IMR-90 (cell line): ENCODE measurements around the gene KLHL12. TPM values are rescaled to one million over a fixed set of nuclear protein-coding genes. Genes with fewer than 3 reads are reported as not detected.

Source experiments
- ATAC-seq: fragments of 200-7000 bp; cut with Tn5 transposase; 2 replicates; pipeline ENCODE4 v1.9.1; 2020; ENCODE audit warnings: low read depth, mild to moderate bottlenecking, moderate library complexity
- BruUV-seq: library from RNA; stranded (reverse); fragments of 400-500 nt; replicated peaks from 2 replicates; lab custom pipeline; 2021; lab: Mats Ljungman, UMichigan
- CTCF ChIA-PET: fragments of 300-600 bp; formaldehyde crosslinking; extraction: SDS; loops from one replicate; lab custom pipeline; 2021; ENCODE audit warnings: antibody characterized with exemption; lab: Yijun Ruan, JAX
- POLR2A ChIA-PET: fragments of 300-600 bp; sonication (Branson Sonifier 250); formaldehyde crosslinking; loops from one replicate; lab custom pipeline; 2022; ENCODE audit warnings: antibody characterized with exemption; ENCODE audit not compliant: unreplicated experiment; lab: Charles Lee
- DNase-seq: peaks from one replicate; pipeline ENCODE4 v3.0.0; 2013
- H2AFZ ChIP-seq: replicated peaks from 2 replicates; pipeline ENCODE3; 2013; ENCODE audit warnings: low read length, mild to moderate bottlenecking; ENCODE audit not compliant: poor library complexity
- H2AK5ac ChIP-seq: 2 replicates; pipeline ENCODE4 v1.6.1; 2013; ENCODE audit warnings: low read depth, low read length, inconsistent platforms
- H2AK9ac ChIP-seq: replicated peaks from 2 replicates; pipeline ENCODE3; 2013; ENCODE audit warnings: mild to moderate bottlenecking, low read depth, low read length, moderate library complexity; ENCODE audit not compliant: poor library complexity
- H2BK120ac ChIP-seq: 2 replicates; pipeline ENCODE4 v1.6.1; 2013; ENCODE audit warnings: low read depth, low read length, inconsistent platforms
- H2BK15ac ChIP-seq: 3 replicates; pipeline ENCODE4 v1.6.1; 2013; ENCODE audit warnings: low read depth, low read length, inconsistent platforms
- H2BK20ac ChIP-seq: 2 replicates; pipeline ENCODE4 v1.6.1; 2013; ENCODE audit warnings: low read depth, mild to moderate bottlenecking, inconsistent platforms, low read length, moderate library complexity
- H2BK5ac ChIP-seq: 2 replicates; pipeline ENCODE4 v1.6.1; 2013; ENCODE audit warnings: mild to moderate bottlenecking, low read depth, low read length, inconsistent platforms; ENCODE audit not compliant: poor library complexity, severe bottlenecking
- H3K14ac ChIP-seq: replicated peaks from 2 replicates; pipeline ENCODE4 v1.6.1; 2013; ENCODE audit warnings: low read depth, low read length, inconsistent platforms
- H3K18ac ChIP-seq: 2 replicates; pipeline ENCODE4 v1.6.1; 2013; ENCODE audit warnings: low read depth, low read length, control low read depth
- H3K23ac ChIP-seq: 2 replicates; pipeline ENCODE4 v1.6.1; 2013; ENCODE audit warnings: low read depth, low read length, inconsistent platforms
- H3K27ac ChIP-seq: 2 replicates; pipeline ENCODE4 v1.5.1; 2013; ENCODE audit warnings: mild to moderate bottlenecking, control low read depth, low read length; ENCODE audit not compliant: insufficient read depth
- H3K27me3 ChIP-seq: 2 replicates; pipeline ENCODE4 v1.6.1; 2013; ENCODE audit warnings: low read length; ENCODE audit not compliant: control insufficient read depth, insufficient read depth
- H3K36me3 ChIP-seq: 2 replicates; pipeline ENCODE4 v1.6.1; 2013; ENCODE audit warnings: low read length, mixed read lengths; ENCODE audit not compliant: control insufficient read depth, insufficient read depth
- H3K4ac ChIP-seq: 2 replicates; pipeline ENCODE4 v1.6.1; 2013; ENCODE audit warnings: low read depth, low read length, inconsistent platforms
- H3K4me1 ChIP-seq: 2 replicates; pipeline ENCODE4 v1.6.1; 2013; ENCODE audit warnings: low read length, mixed read lengths; ENCODE audit not compliant: control insufficient read depth, insufficient read depth
- H3K4me2 ChIP-seq: 2 replicates; pipeline ENCODE4 v1.6.1; 2013; ENCODE audit warnings: low read depth, mild to moderate bottlenecking, control low read depth, low read length, moderate library complexity
- H3K4me3 ChIP-seq: 2 replicates; pipeline ENCODE4 v1.5.1; 2013; ENCODE audit warnings: low read depth, mild to moderate bottlenecking, control low read depth, low read length, moderate library complexity; ENCODE audit not compliant: insufficient read depth
- H3K56ac ChIP-seq: 2 replicates; pipeline ENCODE4 v1.6.1; 2013; ENCODE audit warnings: low read length, inconsistent platforms; ENCODE audit not compliant: insufficient read depth; ENCODE audit errors: extremely low read depth
- H3K79me1 ChIP-seq, 2 experiments: 2 replicates each; pipeline ENCODE4 v1.6.1; 2013; ENCODE audit warnings: low read length in 2 of 2, inconsistent platforms in 1 of 2, low read depth in 1 of 2
- H3K9ac ChIP-seq: 2 replicates; pipeline ENCODE4 v1.6.1; 2013; ENCODE audit warnings: low read depth, low read length, control low read depth
- H3K9me1 ChIP-seq: 2 replicates; pipeline ENCODE4 v1.6.1; 2013; ENCODE audit warnings: low read length, inconsistent platforms; ENCODE audit not compliant: insufficient read depth
- H3K9me3 ChIP-seq: 2 replicates; pipeline ENCODE4 v1.6.1; 2013; ENCODE audit warnings: low read length; ENCODE audit not compliant: control insufficient read depth, insufficient read depth
- H4K20me1 ChIP-seq: 2 replicates; pipeline ENCODE4 v1.6.1; 2013; ENCODE audit warnings: low read length, inconsistent platforms; ENCODE audit not compliant: insufficient read depth
- H4K5ac ChIP-seq: 2 replicates; pipeline ENCODE4 v1.6.1; 2013; ENCODE audit warnings: mild to moderate bottlenecking, low read depth, low read length, control low read depth
- H4K8ac ChIP-seq, 2 experiments: 2 replicates each; pipeline ENCODE4 v1.6.1; 2013; ENCODE audit warnings: low read depth in 2 of 2, low read length in 2 of 2, control low read depth in 1 of 2, inconsistent platforms in 1 of 2
- H4K91ac ChIP-seq: 2 replicates; pipeline ENCODE4 v1.6.1; 2013; ENCODE audit warnings: low read depth, low read length, inconsistent platforms; ENCODE audit not compliant: insufficient read depth
- BHLHE40 ChIP-seq: fragments of 150-350 bp; IDR thresholded peaks from 2 replicates; pipeline ENCODE4 v1.6.1; 2016; ENCODE audit warnings: mild to moderate bottlenecking, low read depth, low read length
- CEBPB ChIP-seq: IDR thresholded peaks from 2 replicates; pipeline ENCODE4 v1.6.1; 2012; ENCODE audit warnings: low read depth, low read length, improper control_type of control experiment
- CHD1 ChIP-seq: IDR thresholded peaks from 2 replicates; pipeline ENCODE4 v1.6.1; 2012; ENCODE audit warnings: low read depth, low read length, improper control_type of control experiment
- FOS ChIP-seq: fragments of 150-350 bp; IDR thresholded peaks from 2 replicates; pipeline ENCODE4 v1.6.1; 2016; ENCODE audit warnings: low read depth, low read length
- MAFK ChIP-seq: IDR thresholded peaks from 2 replicates; pipeline ENCODE4 v1.6.1; 2012; ENCODE audit warnings: low read depth, low read length, improper control_type of control experiment
- MAZ ChIP-seq: IDR thresholded peaks from 2 replicates; pipeline ENCODE4 v1.6.1; 2012; ENCODE audit warnings: low read depth, mild to moderate bottlenecking, low read length, improper control_type of control experiment, moderate library complexity, borderline replicate concordance
- MXI1 ChIP-seq: IDR thresholded peaks from 2 replicates; pipeline ENCODE4 v1.6.1; 2012; ENCODE audit warnings: low read depth, mild to moderate bottlenecking, low read length, moderate library complexity, borderline replicate concordance
- NFE2L2 ChIP-seq: fragments of 150-350 bp; IDR thresholded peaks from 2 replicates; pipeline ENCODE4 v1.6.1; 2016; ENCODE audit warnings: low read depth, mild to moderate bottlenecking, low read length
- POLR2A ChIP-seq: IDR thresholded peaks from 2 replicates; pipeline ENCODE4 v1.6.1; 2012; ENCODE audit warnings: mild to moderate bottlenecking, low read depth, low read length
- RAD21 ChIP-seq: IDR thresholded peaks from 2 replicates; pipeline ENCODE4 v1.6.1; 2012; ENCODE audit warnings: low read length, improper control_type of control experiment
- RCOR1 ChIP-seq: IDR thresholded peaks from 2 replicates; pipeline ENCODE4 v1.6.1; 2012; ENCODE audit warnings: mild to moderate bottlenecking, low read length, improper control_type of control experiment; ENCODE audit not compliant: insufficient replicate concordance
- RFX5 ChIP-seq: IDR thresholded peaks from 2 replicates; pipeline ENCODE4 v1.8.0; 2012; ENCODE audit warnings: low read depth, mild to moderate bottlenecking, low read length, moderate library complexity
- SMC3 ChIP-seq: fragments of 150-350 bp; IDR thresholded peaks from 2 replicates; pipeline ENCODE4 v1.6.1; 2016; ENCODE audit warnings: low read depth, mild to moderate bottlenecking, antibody characterized with exemption, low read length, moderate library complexity
- WGBS, 2 experiments: methylation state at CpG; one replicate each; pipeline versions ENCODE4 v1.1.5 to v1.1.7; 2013; ENCODE audit warnings: missing lambda C conversion rate in 2 of 2; ENCODE audit not compliant: insufficient read length in 1 of 2; ENCODE audit errors: extremely low coverage in 2 of 2; 5-methylcytosine and 5-hydroxymethylcytosine counted together
- dilution Hi-C: fragments of 300-500 bp; cut with HindIII; formaldehyde crosslinking; loops from one replicate; pipeline ENCODE4 v1.14.3; 2018; ENCODE audit warnings: low sequenced_read_pairs; ENCODE audit not compliant: unreplicated experiment
- in situ Hi-C: fragments of 300-500 bp; cut with MboI; formaldehyde crosslinking; loops from 3 replicates; pipeline ENCODE4 v1.14.3; 2019; ENCODE audit warnings: low sequenced_read_pairs, inconsistent platforms, mixed read lengths
- intact Hi-C: fragments of 100-400 bp; cut with micrococcal nuclease; formaldehyde crosslinking; loops from 2 replicates; pipeline ENCODE4 v1.10.0; 2022
- polyA plus RNA-seq, 3 experiments: library from polyadenylated mRNA; depleted of rRNA; stranded (reverse); fragments of >200 nt; gene quantifications; 2 replicates each; pipeline ENCODE4 v1.2.3, GENCODE V29; 2012; ENCODE audit warnings: low replicate concordance in 1 of 3
- total RNA-seq: library from RNA; depleted of rRNA; stranded (reverse); fragments of >200 nt; gene quantifications from 2 replicates; pipeline ENCODE4 v1.2.3, GENCODE V29; 2012
- TF ChIP-seq, protein P1 (sequence below): fragments of 150-350 bp; IDR thresholded peaks from 2 replicates; pipeline ENCODE4 v1.6.1; 2017; ENCODE audit warnings: mild to moderate bottlenecking, antibody characterized with exemption, low read length, low read depth
- TF ChIP-seq, protein P2 (sequence below): conservative IDR thresholded peaks from 2 replicates; pipeline ENCODE4 v1.5.1; 2012; ENCODE audit warnings: mild to moderate bottlenecking, low read depth, low read length, improper control_type of control experiment
- TF ChIP-seq, protein P3 (sequence below): fragments of 150-350 bp; IDR thresholded peaks from 2 replicates; pipeline ENCODE4 v1.6.1; 2016; ENCODE audit warnings: low read depth, mild to moderate bottlenecking, low read length, moderate library complexity, borderline replicate concordance

The KLHL12 gene
- total and polyA plus RNA-seq, 2 of the 4 experiments (the other 2 are of a cell fraction) = 17.2 to 38.4 TPM

DNA sequence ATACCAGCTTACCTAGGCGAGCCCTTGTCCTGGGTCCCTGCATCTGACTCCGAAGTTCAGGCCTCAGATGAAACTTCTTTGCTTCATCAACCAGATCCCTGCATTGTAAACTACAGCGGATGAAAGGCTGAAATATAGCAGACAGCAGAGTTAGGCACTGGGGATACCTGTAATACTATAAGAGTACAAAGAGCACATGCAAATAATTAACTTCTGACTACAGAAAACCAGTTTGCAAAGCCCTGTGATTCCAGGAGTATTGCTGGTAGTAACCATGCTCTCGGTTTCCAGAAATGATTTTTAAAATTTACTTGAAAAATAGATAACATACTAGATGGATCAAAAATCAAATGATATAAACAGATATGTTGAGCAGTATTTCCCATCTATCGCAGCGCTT, 18.0 kb downstream of the KLHL12 start:
- no peak overlapping the region for H3K4ac ChIP-seq
- H4K8ac ChIP-seq = no peak overlapping the region
- H3K4me2 ChIP-seq = no peak overlapping the region
- H2AK9ac ChIP-seq = no peak overlapping the region
- H2AK5ac ChIP-seq = no peak overlapping the region
- no peak overlapping the region for H4K5ac ChIP-seq
- ATAC-seq = no peak
- H3K36me3 ChIP-seq = peaks cover 36% of the 10 kb centered on the region
- H3K4me3 ChIP-seq = no peak overlapping the region
- no peak overlapping the region for H3K9ac ChIP-seq
- H3K14ac ChIP-seq = no peak overlapping the region
- H4K20me1 ChIP-seq = no peaks in the 10 kb centered on the region
- intact Hi-C loops = loop anchor here (5.0 kb wide), 1 partner anchor 33 kb away; no protein-coding TSS in a partner anchor
- H2AFZ ChIP-seq = no peak overlapping the region
- no peaks in the 10 kb centered on the region for H3K9me3 ChIP-seq
- no CpG with 5 or more reads among the region's 6 CpGs for WGBS, 2 experiments
- no peaks in the 10 kb centered on the region for H3K27me3 ChIP-seq
- no peak overlapping the region for H4K91ac ChIP-seq
- TF ChIP-seq CEBPB = no peak
- no peak for TF ChIP-seq RCOR1
- no peak for TF ChIP-seq MAZ
- TF ChIP-seq CHD1 = no peak
- TF ChIP-seq SMC3 = no peak
- TF ChIP-seq RFX5 = no peak
- no peak for TF ChIP-seq MXI1
- no peak for TF ChIP-seq MAFK
- no peak for TF ChIP-seq RAD21
- TF ChIP-seq, protein P1, sequence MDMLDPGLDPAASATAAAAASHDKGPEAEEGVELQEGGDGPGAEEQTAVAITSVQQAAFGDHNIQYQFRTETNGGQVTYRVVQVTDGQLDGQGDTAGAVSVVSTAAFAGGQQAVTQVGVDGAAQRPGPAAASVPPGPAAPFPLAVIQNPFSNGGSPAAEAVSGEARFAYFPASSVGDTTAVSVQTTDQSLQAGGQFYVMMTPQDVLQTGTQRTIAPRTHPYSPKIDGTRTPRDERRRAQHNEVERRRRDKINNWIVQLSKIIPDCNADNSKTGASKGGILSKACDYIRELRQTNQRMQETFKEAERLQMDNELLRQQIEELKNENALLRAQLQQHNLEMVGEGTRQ = no peak
- TF ChIP-seq, protein P2, sequence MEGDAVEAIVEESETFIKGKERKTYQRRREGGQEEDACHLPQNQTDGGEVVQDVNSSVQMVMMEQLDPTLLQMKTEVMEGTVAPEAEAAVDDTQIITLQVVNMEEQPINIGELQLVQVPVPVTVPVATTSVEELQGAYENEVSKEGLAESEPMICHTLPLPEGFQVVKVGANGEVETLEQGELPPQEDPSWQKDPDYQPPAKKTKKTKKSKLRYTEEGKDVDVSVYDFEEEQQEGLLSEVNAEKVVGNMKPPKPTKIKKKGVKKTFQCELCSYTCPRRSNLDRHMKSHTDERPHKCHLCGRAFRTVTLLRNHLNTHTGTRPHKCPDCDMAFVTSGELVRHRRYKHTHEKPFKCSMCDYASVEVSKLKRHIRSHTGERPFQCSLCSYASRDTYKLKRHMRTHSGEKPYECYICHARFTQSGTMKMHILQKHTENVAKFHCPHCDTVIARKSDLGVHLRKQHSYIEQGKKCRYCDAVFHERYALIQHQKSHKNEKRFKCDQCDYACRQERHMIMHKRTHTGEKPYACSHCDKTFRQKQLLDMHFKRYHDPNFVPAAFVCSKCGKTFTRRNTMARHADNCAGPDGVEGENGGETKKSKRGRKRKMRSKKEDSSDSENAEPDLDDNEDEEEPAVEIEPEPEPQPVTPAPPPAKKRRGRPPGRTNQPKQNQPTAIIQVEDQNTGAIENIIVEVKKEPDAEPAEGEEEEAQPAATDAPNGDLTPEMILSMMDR = no peak
- TF ChIP-seq FOS = no peak
- TF ChIP-seq, protein P3, sequence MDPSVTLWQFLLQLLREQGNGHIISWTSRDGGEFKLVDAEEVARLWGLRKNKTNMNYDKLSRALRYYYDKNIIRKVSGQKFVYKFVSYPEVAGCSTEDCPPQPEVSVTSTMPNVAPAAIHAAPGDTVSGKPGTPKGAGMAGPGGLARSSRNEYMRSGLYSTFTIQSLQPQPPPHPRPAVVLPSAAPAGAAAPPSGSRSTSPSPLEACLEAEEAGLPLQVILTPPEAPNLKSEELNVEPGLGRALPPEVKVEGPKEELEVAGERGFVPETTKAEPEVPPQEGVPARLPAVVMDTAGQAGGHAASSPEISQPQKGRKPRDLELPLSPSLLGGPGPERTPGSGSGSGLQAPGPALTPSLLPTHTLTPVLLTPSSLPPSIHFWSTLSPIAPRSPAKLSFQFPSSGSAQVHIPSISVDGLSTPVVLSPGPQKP = no peak
- no peak for TF ChIP-seq NFE2L2
- no peak for TF ChIP-seq BHLHE40
- no peak for TF ChIP-seq POLR2A
- H3K9me1 ChIP-seq = no peaks in the 10 kb centered on the region
- CTCF ChIA-PET = no interaction called here
- no peaks in the 10 kb centered on the region for H3K4me1 ChIP-seq
- H2BK5ac ChIP-seq = no peak overlapping the region
- H3K18ac ChIP-seq = no peak overlapping the region
- H3K56ac ChIP-seq = no peak overlapping the region
- no TSS peak for BruUV-seq
- no peak overlapping the region for H3K27ac ChIP-seq
- H3K79me1 ChIP-seq = no peaks in the 10 kb centered on the region; a peak in 1 of 4 replicates
- POLR2A ChIA-PET = no interaction called here
- no peak overlapping the region for H2BK20ac ChIP-seq
- no peak overlapping the region for H2BK120ac ChIP-seq
- H2BK15ac ChIP-seq = no peak overlapping the region
- H3K23ac ChIP-seq = no peak overlapping the region
- DNase-seq = no peak
- dilution Hi-C loops = no loop called here
- in situ Hi-C loops = no loop called here
